WTC11 (cell line): Measurements from ENCODE around the gene NT5C1A. TPM values are rescaled to one million over a fixed set of nuclear protein-coding genes. Genes with fewer than 3 reads are reported as not detected.

Experiments used
- ATAC-seq: fragments of 200-7000 bp; cut with Tn5 transposase; 2 replicates; pipeline ENCODE4 v1.10.0; 2021; ENCODE audit warnings: mild to moderate bottlenecking, moderate library complexity
- CTCF ChIA-PET: fragments of 300-600 bp; sonication (Branson Sonifier 250); formaldehyde crosslinking; loops from one replicate; lab custom pipeline; 2021; ENCODE audit warnings: antibody characterized with exemption; lab: Charles Lee
- POLR2A ChIA-PET: fragments of 350-600 bp; sonication (Branson Sonifier 250); formaldehyde crosslinking; loops from one replicate; lab custom pipeline; 2021; ENCODE audit warnings: antibody characterized with exemption; lab: Charles Lee
- DNase-seq: peaks from one replicate; pipeline ENCODE4 v3.0.0; 2021; ENCODE audit warnings: low spot score
- H3K27ac Mint-ChIP-seq: 2 replicates; pipeline ENCODE4 v1.8.0; 2021; ENCODE audit warnings: mixed read lengths
- H3K27me3 Mint-ChIP-seq: 2 replicates; pipeline ENCODE4 v1.8.0; 2021; ENCODE audit warnings: low read depth, mild to moderate bottlenecking, moderate library complexity, mixed read lengths
- H3K36me3 Mint-ChIP-seq: 2 replicates; pipeline ENCODE4 v1.8.0; 2021; ENCODE audit warnings: mixed read lengths
- H3K4me1 Mint-ChIP-seq: 2 replicates; pipeline ENCODE4 v1.8.0; 2022; ENCODE audit warnings: mixed read lengths
- H3K4me3 Mint-ChIP-seq: 2 replicates; pipeline ENCODE4 v1.8.0; 2021; ENCODE audit warnings: mild to moderate bottlenecking, moderate library complexity, mixed read lengths
- H3K9me3 Mint-ChIP-seq: 2 replicates; pipeline ENCODE4 v1.8.0; 2021; ENCODE audit warnings: mixed read lengths
- AR ChIP-seq: fragments of 250-450 bp; sonication (Bioruptor Pico); IDR thresholded peaks from 2 replicates; pipeline ENCODE4 v1.9.0; 2021; ENCODE audit warnings: mild to moderate bottlenecking
- ERG ChIP-seq: fragments of 250-450 bp; sonication (Bioruptor Pico); IDR thresholded peaks from 2 replicates; pipeline ENCODE4 v1.8.0; 2021; ENCODE audit warnings: mild to moderate bottlenecking
- ESRRA ChIP-seq: sonication (generic); formaldehyde crosslinking; IDR thresholded peaks from 2 replicates; pipeline ENCODE4 v1.8.1; 2022; ENCODE audit warnings: mild to moderate bottlenecking, missing genetic modification reagents, borderline replicate concordance
- FOXJ3 ChIP-seq: sonication (generic); formaldehyde crosslinking; IDR thresholded peaks from 2 replicates; pipeline ENCODE4 v1.9.0; 2021; ENCODE audit warnings: missing genetic modification reagents, mild to moderate bottlenecking, borderline replicate concordance
- FOXP1 ChIP-seq: sonication (generic); formaldehyde crosslinking; IDR thresholded peaks from 2 replicates; pipeline ENCODE4 v1.8.0; 2022; ENCODE audit warnings: missing genetic modification reagents, mild to moderate bottlenecking, moderate library complexity, borderline replicate concordance
- FOXP4 ChIP-seq: sonication (generic); formaldehyde crosslinking; IDR thresholded peaks from 2 replicates; pipeline ENCODE4 v1.8.0; 2022; ENCODE audit warnings: mild to moderate bottlenecking, missing genetic modification reagents
- GABPB1 ChIP-seq: sonication (generic); formaldehyde crosslinking; IDR thresholded peaks from 2 replicates; pipeline ENCODE4 v1.8.1; 2023; ENCODE audit warnings: mild to moderate bottlenecking, missing genetic modification reagents
- GRHL2 ChIP-seq: fragments of 250-450 bp; sonication (Bioruptor Pico); IDR thresholded peaks from 2 replicates; pipeline ENCODE4 v1.8.0; 2022; ENCODE audit warnings: mild to moderate bottlenecking, moderate library complexity; ENCODE audit not compliant: insufficient replicate concordance, severe bottlenecking
- GTF2I ChIP-seq: fragments of 250-450 bp; sonication (Bioruptor Pico); conservative IDR thresholded peaks from 2 replicates; pipeline ENCODE4 v1.4.0; 2021; ENCODE audit warnings: mild to moderate bottlenecking
- NFATC4 ChIP-seq: fragments of 250-450 bp; sonication (Bioruptor Pico); IDR thresholded peaks from 2 replicates; pipeline ENCODE4 v1.9.0; 2021; ENCODE audit warnings: mild to moderate bottlenecking
- NR1H2 ChIP-seq: sonication (generic); formaldehyde crosslinking; IDR thresholded peaks from 2 replicates; pipeline ENCODE4 v1.9.0; 2021; ENCODE audit warnings: mild to moderate bottlenecking, moderate library complexity, missing genetic modification reagents
- NR2C2 ChIP-seq: sonication (generic); formaldehyde crosslinking; IDR thresholded peaks from 2 replicates; pipeline ENCODE4 v1.8.0; 2022; ENCODE audit warnings: mild to moderate bottlenecking, missing genetic modification reagents
- RELA ChIP-seq: sonication (generic); formaldehyde crosslinking; IDR thresholded peaks from 2 replicates; pipeline ENCODE4 v1.8.1; 2022; ENCODE audit warnings: missing genetic modification reagents, mild to moderate bottlenecking, borderline replicate concordance
- TCF7 ChIP-seq: sonication (generic); formaldehyde crosslinking; IDR thresholded peaks from 2 replicates; pipeline ENCODE4 v1.8.0; 2022; ENCODE audit warnings: mild to moderate bottlenecking, low read depth, missing genetic modification reagents, moderate library complexity
- TP53 ChIP-seq: sonication (generic); formaldehyde crosslinking; IDR thresholded peaks from 2 replicates; pipeline ENCODE4 v1.8.1; 2023; ENCODE audit warnings: mild to moderate bottlenecking, missing genetic modification reagents
- ZNF232 ChIP-seq: sonication (generic); formaldehyde crosslinking; IDR thresholded peaks from 2 replicates; pipeline ENCODE4 v1.8.0; 2022; ENCODE audit warnings: mild to moderate bottlenecking, missing genetic modification reagents
- ZNF416 ChIP-seq: fragments of 250-450 bp; sonication (Bioruptor Pico); IDR thresholded peaks from 2 replicates; pipeline ENCODE4 v1.9.0; 2021; ENCODE audit warnings: mild to moderate bottlenecking, inconsistent platforms
- total RNA-seq: library from RNA; stranded (reverse); gene quantifications from 3 replicates; pipeline ENCODE4 v1.2.3, GENCODE V29; 2021
- TF ChIP-seq, protein P1 (sequence below): sonication (generic); formaldehyde crosslinking; IDR thresholded peaks from 2 replicates; pipeline ENCODE4 v1.8.1; 2022; ENCODE audit warnings: low read depth, missing genetic modification reagents, borderline replicate concordance
- TF ChIP-seq, protein P2 (sequence below): sonication (generic); formaldehyde crosslinking; IDR thresholded peaks from 2 replicates; pipeline ENCODE4 v1.8.1; 2023; ENCODE audit warnings: mild to moderate bottlenecking, missing genetic modification reagents, moderate library complexity

The NT5C1A gene
- total RNA-seq, 1 experiment from 2014 or later: not detected

- Mint-ChIP-seq H3K27ac (no peak overlapping the region), H3K4me1 (peaks cover 4% of the 10 kb centered on the region), H3K36me3 (no peaks in the 10 kb centered on the region), H3K4me3 (no peak overlapping the region), H3K9me3 (no peaks in the 10 kb centered on the region), H3K27me3 (peaks cover 100% of the 10 kb centered on the region)
- no peak for ATAC-seq
- POLR2A ChIA-PET: no interaction called here
- no peak for TF ChIP-seq RELA (CRISPR knock-in tag)
- no peak for TF ChIP-seq AR
- no peak for TF ChIP-seq TCF7 (CRISPR knock-in tag)
- TF ChIP-seq TP53: no peak
- TF ChIP-seq GTF2I (CRISPR knock-in tag): no peak
- no peak for TF ChIP-seq ZNF232 (CRISPR knock-in tag)
- TF ChIP-seq FOXP4 (CRISPR knock-in tag): no peak
- no peak for TF ChIP-seq GRHL2 (CRISPR knock-in tag)
- TF ChIP-seq NFATC4 (CRISPR knock-in tag): no peak
- TF ChIP-seq ESRRA: no peak
- TF ChIP-seq NR2C2 (CRISPR knock-in tag): no peak
- no peak for TF ChIP-seq GABPB1 (CRISPR knock-in tag)
- TF ChIP-seq, protein P1, sequence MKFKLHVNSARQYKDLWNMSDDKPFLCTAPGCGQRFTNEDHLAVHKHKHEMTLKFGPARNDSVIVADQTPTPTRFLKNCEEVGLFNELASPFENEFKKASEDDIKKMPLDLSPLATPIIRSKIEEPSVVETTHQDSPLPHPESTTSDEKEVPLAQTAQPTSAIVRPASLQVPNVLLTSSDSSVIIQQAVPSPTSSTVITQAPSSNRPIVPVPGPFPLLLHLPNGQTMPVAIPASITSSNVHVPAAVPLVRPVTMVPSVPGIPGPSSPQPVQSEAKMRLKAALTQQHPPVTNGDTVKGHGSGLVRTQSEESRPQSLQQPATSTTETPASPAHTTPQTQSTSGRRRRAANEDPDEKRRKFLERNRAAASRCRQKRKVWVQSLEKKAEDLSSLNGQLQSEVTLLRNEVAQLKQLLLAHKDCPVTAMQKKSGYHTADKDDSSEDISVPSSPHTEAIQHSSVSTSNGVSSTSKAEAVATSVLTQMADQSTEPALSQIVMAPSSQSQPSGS (CRISPR knock-in tag): no peak
- TF ChIP-seq FOXP1 (CRISPR knock-in tag): no peak
- no peak for TF ChIP-seq ERG (CRISPR knock-in tag)
- no peak for TF ChIP-seq FOXJ3 (CRISPR knock-in tag)
- TF ChIP-seq, protein P2, sequence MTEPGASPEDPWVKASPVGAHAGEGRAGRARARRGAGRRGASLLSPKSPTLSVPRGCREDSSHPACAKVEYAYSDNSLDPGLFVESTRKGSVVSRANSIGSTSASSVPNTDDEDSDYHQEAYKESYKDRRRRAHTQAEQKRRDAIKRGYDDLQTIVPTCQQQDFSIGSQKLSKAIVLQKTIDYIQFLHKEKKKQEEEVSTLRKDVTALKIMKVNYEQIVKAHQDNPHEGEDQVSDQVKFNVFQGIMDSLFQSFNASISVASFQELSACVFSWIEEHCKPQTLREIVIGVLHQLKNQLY: no peak
- TF ChIP-seq NR1H2 (CRISPR knock-in tag): no peak
- TF ChIP-seq ZNF416 (CRISPR knock-in tag): no peak
- TF ChIP-seq, all 79 proteins: peak for 0
- no peak for DNase-seq
- CTCF ChIA-PET: interaction anchor here (1.1 to 6.6 kb wide), 3 partner anchors 7 to 279 kb away, joined by 3 to 58 read pairs (median 36); partner anchors contain the start of gene NT5C1A
These were observed 22.1 kb upstream of the NT5C1A start for GRCh38 chr1:39694026-39694425.
